GM18511 (cell line): ENCODE data around the gene CNPY4.
"Not testable (repeated sequence)": the region's sequence is repeated elsewhere in the genome, so short reads cannot be mapped to it uniquely, and the experiment has no call there.

Experiments
- ATAC-seq: cut with Tn5 transposase; IDR thresholded peaks from one replicate; pipeline ENCODE4 v1.9.1; 2021; ENCODE audit warnings: mild to moderate bottlenecking, moderate library complexity; ENCODE audit not compliant: unreplicated experiment

The CNPY4 gene

GRCh38 chr7:100146350-100146749 lies 26.9 kb downstream of the CNPY4 start:
- not testable (repeated sequence) for ATAC-seq

GRCh38 chr7:100147278-100147677 lies 27.8 kb downstream of the CNPY4 start:
- ATAC-seq = no peak

- peak; percentile 14 for ATAC-seq
Observed at GRCh38 chr7:100148225-100148558, 28.8 kb downstream of the CNPY4 start.

GRCh38 chr7:100148559-100149328 lies 29.3 kb downstream of the CNPY4 start, which contains the start of gene LAMTOR4:
TSS of gene LAMTOR4 (plus strand) at chr7:100148918. CDS start at chr7:100148973, 55 bp downstream.
- peak; percentile 97 for ATAC-seq

GRCh38 chr7:100152404-100152803 lies 33.0 kb downstream of the CNPY4 start:
- no peak for ATAC-seq

- no peak for ATAC-seq
Observed at GRCh38 chr7:100152937-100153666, 33.7 kb downstream of the CNPY4 start.

- ATAC-seq = no peak
Observed at GRCh38 chr7:100153708-100154535, 34.5 kb downstream of the CNPY4 start.

GRCh38 chr7:100154651-100155491 lies 35.4 kb downstream of the CNPY4 start:
- no peak for ATAC-seq

- no peak for ATAC-seq
Observed at GRCh38 chr7:100155553-100156317, 36.3 kb downstream of the CNPY4 start.

- ATAC-seq = no peak
Observed at GRCh38 chr7:100156331-100157068, 37.1 kb downstream of the CNPY4 start.

GRCh38 chr7:100157069-100157333 lies 37.6 kb downstream of the CNPY4 start:
- ATAC-seq = no peak

- no peak for ATAC-seq
Observed at GRCh38 chr7:100157334-100158228, 38.1 kb downstream of the CNPY4 start.

GRCh38 chr7:100158229-100159098 lies 39.0 kb downstream of the CNPY4 start, which contains the start of gene TRAPPC14:
TSS of gene TRAPPC14 (minus strand) at chr7:100158723. CDS start at chr7:100158499, 224 bp downstream.
- peak; percentile 77 for ATAC-seq

GRCh38 chr7:100159099-100159623 lies 39.7 kb downstream of the CNPY4 start:
- no peak for ATAC-seq

GRCh38 chr7:100160067-100160466 lies 40.6 kb downstream of the CNPY4 start:
- ATAC-seq = no peak

GRCh38 chr7:100163006-100163531 lies 43.6 kb downstream of the CNPY4 start:
- ATAC-seq = no peak

GRCh38 chr7:100163871-100164270 lies 44.4 kb downstream of the CNPY4 start:
- ATAC-seq = no peak
